Measurements from ENCODE around the gene TAF1D. TPM values are rescaled to one million over a fixed set of nuclear protein-coding genes. Genes with fewer than 3 reads are reported as not detected.

Gene TAF1D
- 119 and 126 TPM in 2 replicates for total RNA-seq

GRCh38 chr11:93741094-93741881 is at the start of gene TAF1D, which contains the start of gene C11orf54:
TSS of gene TAF1D (minus strand) at chr11:93741495. CDS start at chr11:93739304, 2,191 bp downstream.
TSS of gene C11orf54 (plus strand) at chr11:93741672. CDS start at chr11:93747394, 5,722 bp downstream.
- DNase-seq (ENCODE audit: insufficient read length, low spot score, missing footprints): peak; percentile 93
- H3K36me3 ChIP-seq (ENCODE audit: insufficient read depth, low read length): peaks cover 39% of the 10 kb centered on the region
- H3K4me1 ChIP-seq (ENCODE audit: insufficient read depth, low read length): peaks cover 42% of the 10 kb centered on the region
- peak within 1 kb of the TSS; percentile 100 for H3K4me3 ChIP-seq (ENCODE audit: insufficient read depth, low read length)
- H3K9me3 ChIP-seq (ENCODE audit: low read depth, low read length): no peaks in the 10 kb centered on the region
- H3K4me2 ChIP-seq (ENCODE audit: insufficient read depth, low read length): peak within 1 kb of the TSS; percentile 99
- TF ChIP-seq CTCF (IDR thresholded peaks at IDR 0.05; ENCODE audit: extremely low read depth, low read depth, low read length): no peak
- H3K27ac ChIP-seq (ENCODE audit: low read depth, low read length): peak within 1 kb of the TSS; percentile 95
- H2AFZ ChIP-seq (ENCODE audit: low read length): peak within 1 kb of the TSS; percentile 100
- H3K79me2 ChIP-seq (ENCODE audit: insufficient read depth, low read length): peaks cover 70% of the 10 kb centered on the region
- H3K27me3 ChIP-seq (ENCODE audit: insufficient read depth, low read length): no peaks in the 10 kb centered on the region
- peaks cover 39% of the 10 kb centered on the region for H4K20me1 ChIP-seq (ENCODE audit: insufficient read depth, low read length)

- Histone ChIP-seq H3K4me3 (ENCODE audit: insufficient read depth, low read length) (peak overlapping the region; percentile 100), H3K36me3 (ENCODE audit: insufficient read depth, low read length) (peaks cover 14% of the 10 kb centered on the region), H3K27me3 (ENCODE audit: insufficient read depth, low read length) (no peaks in the 10 kb centered on the region), H3K4me2 (ENCODE audit: insufficient read depth, low read length) (peak overlapping the region; percentile 92), H3K4me1 (ENCODE audit: insufficient read depth, low read length) (peaks cover 21% of the 10 kb centered on the region), H2AFZ (ENCODE audit: low read length) (peak overlapping the region; percentile 97), H4K20me1 (ENCODE audit: insufficient read depth, low read length) (peaks cover 42% of the 10 kb centered on the region), H3K9me3 (ENCODE audit: low read depth, low read length) (no peaks in the 10 kb centered on the region), H3K79me2 (ENCODE audit: insufficient read depth, low read length) (peaks cover 57% of the 10 kb centered on the region), H3K27ac (ENCODE audit: low read depth, low read length) (peak overlapping the region; percentile 95)
- TF ChIP-seq CTCF (IDR thresholded peaks at IDR 0.05; ENCODE audit: extremely low read depth, low read depth, low read length): no peak
- DNase-seq (ENCODE audit: insufficient read length, low spot score, missing footprints): peak; percentile 53
Measured at GRCh38 chr11:93784935-93785360, 43.7 kb upstream of the TAF1D start.

- TF ChIP-seq CTCF (IDR thresholded peaks at IDR 0.05; ENCODE audit: extremely low read depth, low read depth, low read length): peak; percentile 47
- H3K9me3 ChIP-seq (ENCODE audit: low read depth, low read length): no peaks in the 10 kb centered on the region
- DNase-seq (ENCODE audit: insufficient read length, low spot score, missing footprints): peak; percentile 98
Measured at GRCh38 chr11:93784145-93784934, 43.0 kb upstream of the TAF1D start, which contains the start of gene MED17. TSS of gene MED17 (plus strand) at chr11:93784282. CDS start at chr11:93784514, 232 bp downstream.

More at GRCh38 chr11:93784145-93784934, 43.0 kb upstream of the TAF1D start, which contains the start of gene MED17:
- Histone ChIP-seq H3K27ac (ENCODE audit: low read depth, low read length) (peak within 1 kb of the TSS; percentile 95), H3K36me3 (ENCODE audit: insufficient read depth, low read length) (peaks cover 8% of the 10 kb centered on the region), H3K79me2 (ENCODE audit: insufficient read depth, low read length) (peaks cover 51% of the 10 kb centered on the region), H3K4me1 (ENCODE audit: insufficient read depth, low read length) (peaks cover 21% of the 10 kb centered on the region), H2AFZ (ENCODE audit: low read length) (peak within 1 kb of the TSS; percentile 97), H3K27me3 (ENCODE audit: insufficient read depth, low read length) (no peaks in the 10 kb centered on the region), H3K4me2 (ENCODE audit: insufficient read depth, low read length) (peak within 1 kb of the TSS; percentile 92), H3K4me3 (ENCODE audit: insufficient read depth, low read length) (peak within 1 kb of the TSS; percentile 100), H4K20me1 (ENCODE audit: insufficient read depth, low read length) (peaks cover 36% of the 10 kb centered on the region)
